ENCODE measurements around the gene FAM117A.

The FAM117A gene, protein sequence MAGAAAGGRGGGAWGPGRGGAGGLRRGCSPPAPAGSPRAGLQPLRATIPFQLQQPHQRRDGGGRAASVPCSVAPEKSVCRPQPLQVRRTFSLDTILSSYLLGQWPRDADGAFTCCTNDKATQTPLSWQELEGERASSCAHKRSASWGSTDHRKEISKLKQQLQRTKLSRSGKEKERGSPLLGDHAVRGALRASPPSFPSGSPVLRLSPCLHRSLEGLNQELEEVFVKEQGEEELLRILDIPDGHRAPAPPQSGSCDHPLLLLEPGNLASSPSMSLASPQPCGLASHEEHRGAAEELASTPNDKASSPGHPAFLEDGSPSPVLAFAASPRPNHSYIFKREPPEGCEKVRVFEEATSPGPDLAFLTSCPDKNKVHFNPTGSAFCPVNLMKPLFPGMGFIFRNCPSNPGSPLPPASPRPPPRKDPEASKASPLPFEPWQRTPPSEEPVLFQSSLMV

DNA sequence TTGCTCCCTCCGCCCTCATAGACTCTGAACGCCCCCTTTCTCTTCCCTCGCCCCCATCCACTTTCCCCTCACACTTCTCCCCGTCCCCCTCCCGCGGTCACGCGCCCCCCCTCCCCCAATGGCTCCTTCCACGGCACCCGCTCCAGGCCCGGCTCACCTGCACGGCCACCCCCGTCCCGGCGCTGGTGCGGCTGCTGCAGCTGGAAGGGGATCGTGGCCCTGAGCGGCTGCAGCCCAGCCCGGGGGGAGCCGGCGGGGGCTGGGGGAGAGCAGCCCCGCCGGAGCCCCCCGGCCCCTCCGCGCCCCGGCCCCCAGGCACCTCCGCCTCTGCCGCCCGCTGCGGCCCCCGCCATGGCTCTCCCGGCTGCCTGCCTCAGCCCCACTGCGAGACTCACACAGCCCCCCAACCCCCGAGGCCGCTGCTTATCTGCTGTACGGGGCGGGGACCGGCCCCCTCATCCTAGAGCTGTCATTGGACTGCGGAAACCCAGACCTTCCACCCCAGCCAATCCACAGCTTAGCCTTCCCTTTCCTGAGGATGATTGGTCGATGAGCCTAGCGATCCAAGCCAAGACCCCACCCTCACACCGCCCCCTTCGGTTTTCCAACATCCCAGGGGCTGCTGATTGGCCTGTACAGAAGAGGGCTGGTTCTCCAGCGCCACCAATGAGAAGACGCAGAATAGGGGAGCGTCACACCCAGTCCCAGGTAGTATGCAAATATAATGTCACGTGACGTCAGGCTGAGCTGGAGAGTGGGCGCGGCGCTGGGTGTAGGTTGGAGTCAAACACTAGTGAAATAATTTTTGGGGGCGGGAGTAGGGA is at the start of gene FAM117A:
FAM117A (minus strand) TSS at position 397 of the 824 bp plus-strand sequence; CDS start at position 353, 44 bp downstream.
- DNase-seq, result peak; percentile 95

DNA sequence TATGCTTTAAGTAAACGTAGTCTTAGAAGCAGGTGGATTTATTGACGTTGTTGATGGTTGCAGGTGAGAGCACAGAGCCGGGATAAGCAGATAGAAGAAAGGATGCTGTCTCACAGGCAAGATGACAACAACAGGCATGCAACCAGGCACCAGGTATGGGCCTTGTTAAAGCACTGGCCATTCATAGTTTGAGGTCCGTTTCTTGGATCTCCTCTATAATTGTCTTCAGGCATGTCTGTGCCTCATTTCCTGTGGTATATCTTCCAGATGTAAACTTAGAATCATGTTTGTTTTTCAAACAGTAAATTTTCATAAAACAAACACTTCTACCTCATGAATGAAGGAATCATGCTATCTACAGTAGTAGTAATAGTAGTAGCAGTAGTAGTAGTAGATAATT is 45.1 kb upstream of the FAM117A start:
- DNase-seq, result no peak

GRCh38 chr17:49798738-49799137 is 34.8 kb upstream of the FAM117A start:
- DNase-seq, result no peak

DNA sequence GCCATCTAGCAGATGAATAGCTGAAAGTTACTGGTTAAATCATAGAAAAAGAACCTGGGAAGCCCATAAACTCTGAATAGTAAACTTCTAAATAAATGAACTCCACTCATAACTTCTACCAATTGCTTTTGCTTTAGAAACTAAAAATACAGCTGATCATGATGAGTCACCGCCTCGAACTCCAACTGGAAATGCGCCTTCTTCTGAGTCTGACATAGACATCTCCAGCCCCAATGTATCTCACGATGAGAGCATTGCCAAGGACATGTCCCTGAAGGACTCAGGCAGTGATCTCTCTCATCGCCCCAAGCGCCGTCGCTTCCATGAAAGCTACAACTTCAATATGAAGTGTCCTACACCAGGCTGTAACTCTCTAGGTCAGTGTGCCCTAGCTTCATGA is 34.3 kb upstream of the FAM117A start:
- no peak for DNase-seq

DNA sequence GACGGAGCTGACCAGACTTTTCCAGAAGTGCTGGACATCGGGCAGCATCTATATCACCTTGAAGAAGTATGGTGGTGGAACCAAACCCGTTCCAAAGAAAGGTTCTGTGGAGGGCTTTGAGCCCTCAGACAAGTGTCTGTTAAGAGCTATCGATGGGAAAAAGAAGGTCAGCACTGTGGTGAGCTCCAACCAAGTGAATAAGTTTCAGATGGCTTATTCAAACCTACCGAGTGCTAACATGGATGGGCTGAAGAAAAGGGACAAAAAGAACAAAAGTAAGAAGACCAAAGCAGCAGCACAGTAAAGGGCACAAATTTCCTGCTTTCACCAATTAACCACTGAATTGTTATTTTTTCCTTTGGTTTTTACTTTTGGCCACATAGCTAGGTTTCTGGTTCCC is 31.4 kb upstream of the FAM117A start:
- DNase-seq, result no peak

DNA sequence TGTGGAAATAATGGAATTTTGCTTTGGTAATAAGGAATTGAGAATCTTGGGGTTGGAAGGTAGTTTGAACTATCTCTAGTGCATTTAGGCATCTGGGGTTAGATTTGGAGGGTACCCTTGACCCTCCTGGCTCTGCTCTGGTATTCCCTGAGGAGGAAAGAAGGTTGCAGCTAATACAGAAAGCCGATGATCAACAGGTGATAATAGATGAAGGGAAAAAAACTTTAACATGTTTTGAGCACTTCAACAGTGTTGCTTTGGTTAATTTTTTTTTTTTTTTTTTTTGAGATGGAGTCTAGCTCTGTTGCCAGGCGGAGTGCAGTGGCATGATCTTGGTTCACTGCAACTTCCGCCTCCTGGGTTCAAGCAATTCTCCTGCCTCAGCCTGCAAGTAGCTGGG is 29.4 kb upstream of the FAM117A start:
- DNase-seq, result no peak

- no peak for DNase-seq
These were observed 25.3 kb upstream of the FAM117A start for GRCh38 chr17:49789243-49789578.

- DNase-seq, result peak; percentile 99
These were observed 24.7 kb upstream of the FAM117A start, which contains the start of gene KAT7 for GRCh38 chr17:49788478-49789242. KAT7 (plus strand) TSS chr17:49788681; CDS start chr17:49788835, 154 bp downstream.

DNA sequence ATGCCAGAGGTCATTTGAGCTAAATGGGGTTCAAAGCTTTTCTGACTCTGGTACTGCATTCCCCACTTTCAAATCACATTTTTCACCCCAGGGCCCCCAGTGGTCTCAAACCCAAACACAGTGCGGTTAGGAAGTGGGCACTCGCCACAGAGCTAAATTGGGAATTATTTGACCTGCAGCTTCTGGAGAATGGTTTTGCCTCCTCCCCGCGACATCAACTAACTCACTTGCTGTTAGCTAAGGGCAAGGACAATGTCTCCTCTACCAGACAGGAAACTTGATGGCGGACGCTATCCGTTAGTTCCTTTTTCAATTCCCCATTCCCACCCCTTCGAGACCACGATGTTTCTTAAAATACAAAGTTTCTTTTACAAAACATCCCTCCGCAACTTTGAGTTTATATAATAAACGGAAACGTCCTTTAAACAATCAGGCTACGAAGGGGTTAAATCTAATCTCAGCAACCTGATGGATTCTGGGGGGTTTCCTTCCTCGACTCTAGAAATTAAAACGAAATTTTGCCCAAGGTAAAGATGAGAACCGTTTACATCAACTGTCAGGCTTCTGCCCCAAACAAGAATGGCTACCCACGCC is 24.1 kb upstream of the FAM117A start:
- no peak for DNase-seq

DNA sequence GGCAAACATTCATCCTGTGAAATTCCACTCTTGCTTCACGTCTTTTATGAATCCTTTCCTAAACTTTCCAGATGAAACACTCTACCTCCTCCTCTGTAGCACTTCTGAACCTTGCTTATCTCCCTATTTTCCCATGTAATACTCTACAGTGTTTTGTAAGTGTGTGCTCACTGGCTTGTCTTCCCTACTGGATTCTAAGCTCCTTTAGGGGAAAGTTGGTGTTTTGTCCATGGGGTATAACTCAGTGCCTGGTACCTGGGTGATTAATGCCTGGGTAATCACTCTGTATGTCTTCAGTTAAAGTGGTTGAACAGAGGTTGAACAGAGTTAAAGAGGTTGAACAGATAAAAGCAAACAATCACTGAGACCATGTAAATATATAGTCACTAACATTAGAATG is 20.7 kb upstream of the FAM117A start:
- no peak for DNase-seq

DNA sequence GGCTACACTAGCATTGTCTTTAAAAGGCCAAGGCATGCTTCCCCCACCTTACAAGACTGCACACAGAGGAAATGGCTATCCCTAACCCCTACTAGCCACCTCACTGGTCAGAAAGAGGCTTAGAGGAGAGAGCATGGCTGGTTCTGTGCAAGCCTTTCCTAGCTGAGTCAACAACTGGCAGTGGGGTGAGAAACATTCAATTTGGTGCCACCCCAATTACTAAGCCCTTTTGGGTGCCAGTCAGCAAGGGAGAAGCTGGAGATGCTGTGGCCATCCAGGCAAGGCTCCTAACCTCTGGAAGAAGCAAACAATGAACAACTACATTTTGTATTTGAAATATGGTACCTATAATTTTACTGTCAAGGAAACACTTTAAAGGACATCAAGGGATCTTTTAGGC is 19.9 kb upstream of the FAM117A start:
- DNase-seq, result no peak

DNA sequence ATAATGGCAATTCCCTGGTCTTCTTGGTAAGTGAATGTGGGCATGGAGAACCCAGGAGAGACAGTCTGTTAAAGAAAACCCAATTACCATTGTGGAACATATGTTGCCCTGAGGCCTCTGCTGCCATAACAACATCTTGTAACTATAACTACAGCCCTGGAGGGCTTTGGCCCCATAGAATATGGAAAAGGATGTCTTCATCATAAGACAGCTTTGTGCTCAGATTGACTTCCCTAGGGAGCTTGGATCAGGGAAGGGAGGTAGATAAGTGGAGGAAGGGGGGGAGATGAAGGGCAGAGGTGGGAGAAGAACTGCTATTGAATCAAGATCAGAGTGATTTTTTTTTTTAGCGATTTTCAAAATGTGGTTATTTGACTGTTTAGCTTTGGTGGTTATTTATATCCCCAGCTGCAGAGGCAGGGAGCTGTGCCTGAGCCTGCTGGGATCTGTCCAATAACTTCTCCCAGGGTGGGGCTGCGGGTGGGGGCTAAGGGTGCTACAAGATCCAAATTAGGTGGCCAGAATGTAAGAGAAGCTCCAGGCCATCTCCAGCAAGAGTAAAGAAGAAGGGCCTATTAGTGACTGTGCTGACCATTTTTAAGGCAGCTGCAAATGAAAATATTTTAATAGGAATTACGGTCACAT is 19.3 kb upstream of the FAM117A start:
- no peak for DNase-seq

DNA sequence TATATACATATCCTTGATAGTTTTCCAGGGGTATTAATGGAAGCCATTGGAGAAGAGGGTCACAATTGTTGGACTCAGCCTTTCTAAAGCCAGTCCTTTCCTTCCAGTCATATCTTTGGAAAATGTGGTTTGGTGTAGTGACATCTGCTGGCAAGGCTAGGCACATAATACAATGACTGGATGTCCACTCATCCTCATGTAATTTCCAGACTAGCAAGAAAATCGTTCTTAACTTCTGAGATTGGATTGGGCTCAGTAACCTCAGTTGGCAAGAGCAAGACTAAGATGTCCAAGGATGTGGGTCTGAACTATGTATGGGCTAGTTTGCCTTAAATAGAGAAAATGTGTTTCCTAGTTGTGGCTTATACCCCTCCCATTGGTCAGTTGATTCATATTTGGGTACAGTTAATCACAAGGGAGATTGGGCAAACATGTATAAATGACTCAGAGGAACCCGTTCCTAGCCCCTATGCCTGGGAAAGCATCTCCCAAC is 15.9 kb upstream of the FAM117A start:
- no peak for DNase-seq

DNA sequence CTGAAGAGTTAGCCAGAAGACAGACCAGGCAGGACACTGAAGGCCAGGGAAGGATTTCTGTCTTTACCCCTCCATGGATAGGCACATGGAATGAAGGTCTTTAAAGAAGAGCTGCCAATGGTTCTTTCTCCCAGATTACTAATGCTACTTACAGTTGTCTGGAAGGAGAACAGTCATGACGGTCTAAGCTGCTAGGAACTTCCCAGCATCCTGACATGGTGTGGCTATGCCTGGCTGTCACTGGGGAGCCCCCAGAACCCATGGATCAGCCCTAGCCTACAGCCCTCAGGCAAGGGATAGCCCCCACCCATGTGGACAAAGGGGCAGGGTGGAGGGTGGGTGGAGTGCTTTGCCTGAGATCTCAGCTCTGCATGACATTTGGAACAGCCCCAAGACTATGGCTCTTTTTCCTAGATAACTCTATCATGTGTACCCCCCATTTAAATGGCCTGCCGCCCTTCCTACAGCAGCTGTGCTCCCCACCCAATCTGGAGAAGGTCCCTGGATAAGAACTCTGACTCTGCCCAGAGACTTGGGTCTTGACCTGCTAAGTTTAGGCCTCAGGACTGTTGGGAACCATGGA is 15.3 kb upstream of the FAM117A start:
- no peak for DNase-seq

GRCh38 chr17:49777563-49777962 is 13.6 kb upstream of the FAM117A start:
- no peak for DNase-seq

GRCh38 chr17:49776551-49777300 is 12.8 kb upstream of the FAM117A start:
- no peak for DNase-seq

DNA sequence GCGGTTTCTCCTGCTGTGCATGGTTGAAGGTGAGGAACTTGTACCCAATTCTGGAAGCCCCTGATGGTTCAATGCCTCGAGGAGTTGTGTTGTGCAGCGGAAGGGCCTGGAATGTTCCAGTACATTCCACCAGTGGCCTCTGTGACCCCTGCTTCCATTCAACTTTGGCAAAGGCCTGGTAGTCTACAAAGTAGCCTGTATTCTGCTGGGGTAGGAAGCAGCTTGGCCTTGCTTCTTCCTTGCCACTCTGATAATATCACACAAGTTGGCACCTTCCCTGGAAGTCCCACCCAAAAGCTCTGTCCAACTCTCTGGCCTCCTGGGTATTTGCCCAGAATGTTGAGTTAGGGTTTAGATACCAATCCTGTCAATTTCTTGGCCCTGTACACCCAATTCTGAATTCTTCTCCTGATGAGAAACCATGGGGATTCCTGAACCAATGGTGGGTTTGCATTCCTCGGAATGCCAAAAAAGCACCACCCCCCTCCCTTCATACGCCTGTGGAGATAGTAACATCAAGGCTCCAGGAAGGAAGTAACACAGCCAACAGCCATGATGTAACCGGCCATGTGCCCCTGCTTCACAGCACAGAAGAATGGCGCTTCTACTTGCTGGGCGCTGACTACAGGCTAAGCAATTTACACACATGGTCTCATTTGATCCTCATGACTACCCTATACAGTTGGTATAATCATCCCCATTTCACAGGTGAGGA is 11.8 kb upstream of the FAM117A start:
- no peak for DNase-seq

DNA sequence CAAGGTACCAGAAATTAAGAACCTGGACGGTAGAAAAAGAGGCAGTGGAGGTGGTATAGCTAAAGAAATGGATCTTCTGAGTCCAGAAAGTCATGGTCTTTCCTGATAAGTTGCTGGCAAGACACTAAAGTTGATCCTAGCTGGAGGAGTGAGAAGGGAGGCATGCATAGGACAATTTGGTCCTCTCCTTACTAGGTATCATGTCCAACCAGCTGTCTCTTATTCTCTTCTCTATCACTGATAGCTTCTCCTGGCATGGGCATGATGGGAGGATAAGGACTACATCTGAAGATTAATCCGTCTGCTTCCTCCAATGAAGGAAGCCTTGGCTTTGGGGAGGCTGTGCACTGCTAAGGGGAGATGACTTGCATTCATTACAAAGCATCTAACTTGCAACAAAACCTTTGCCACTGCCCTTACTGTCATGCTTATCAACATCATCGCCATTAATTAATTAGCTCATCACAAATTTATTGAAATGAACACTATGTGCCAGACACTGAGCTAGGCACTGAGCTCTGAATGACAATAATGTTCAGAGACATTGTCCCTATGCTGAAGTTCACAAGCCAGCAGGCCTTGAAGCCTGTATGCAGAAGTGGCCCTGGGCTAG is 3.1 kb upstream of the FAM117A start:
- DNase-seq, result no peak

DNA sequence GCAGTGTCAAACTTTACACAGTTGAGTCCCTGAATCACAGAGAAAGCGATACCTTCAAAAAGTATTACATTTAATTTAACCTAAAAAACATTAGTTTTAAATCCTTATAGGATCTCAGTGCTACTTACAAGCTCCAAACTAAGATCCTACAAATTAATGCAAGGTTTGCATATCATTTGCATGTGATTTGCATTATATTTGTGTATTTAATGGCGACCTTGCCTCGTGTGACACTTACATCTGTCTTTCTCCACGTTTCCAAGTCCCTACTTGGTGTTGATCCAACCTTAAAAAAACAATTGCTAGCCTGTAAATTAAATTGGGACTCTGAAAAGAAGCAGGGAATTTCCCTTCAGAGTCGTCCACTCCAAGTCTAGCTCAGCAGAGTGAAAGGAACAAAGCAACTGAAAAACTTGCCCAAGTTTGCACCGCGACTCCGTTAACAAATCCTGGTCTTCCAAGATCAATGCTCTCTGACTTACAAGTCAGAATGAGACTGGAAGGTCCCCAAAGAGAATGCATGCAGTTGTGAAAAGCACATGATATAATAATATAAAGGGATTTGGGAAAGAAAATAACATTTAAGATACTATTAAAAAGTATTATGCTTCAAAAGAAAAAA is 739 bp upstream of the FAM117A start:
- no peak for DNase-seq
